Astrocyte of the cerebellum (primary cell): ENCODE measurements around the gene INO80E.

Experiments used
- DNase-seq: peaks from one replicate; pipeline ENCODE4 v3.0.0-alpha.2; 2011; ENCODE audit warnings: low read depth
- H3K4me3 ChIP-seq: 2 replicates; pipeline ENCODE4 v1.5.1; 2011; ENCODE audit warnings: mild to moderate bottlenecking, low read depth, low read length, moderate library complexity
- CTCF ChIP-seq: IDR thresholded peaks from 2 replicates; pipeline ENCODE4 v1.5.1; 2012; ENCODE audit warnings: low read length, low read depth, moderate library complexity, mild to moderate bottlenecking; ENCODE audit errors: missing control alignments
- in situ Hi-C: cut with HindIII; loops from 2 replicates; pipeline ENCODE4 v1.10.0; 2017; ENCODE audit warnings: low sequenced_read_pairs

Gene INO80E

GRCh38 chr16:30023586-30023985 is 27.5 kb downstream of the INO80E start:
- H3K4me3 ChIP-seq, result no peak overlapping the region
- no peak for TF ChIP-seq CTCF
- in situ Hi-C loops, result no loop called here

GRCh38 chr16:30024451-30024850 is 28.4 kb downstream of the INO80E start:
- TF ChIP-seq CTCF, result no peak
- in situ Hi-C loops, result no loop called here
- DNase-seq, result no peak
- no peak overlapping the region for H3K4me3 ChIP-seq

More at GRCh38 chr16:30023586-30023985, 27.5 kb downstream of the INO80E start:
- no peak for DNase-seq

GRCh38 chr16:30025156-30025555 is 29.1 kb downstream of the INO80E start:
- DNase-seq, result no peak
- H3K4me3 ChIP-seq, result no peak overlapping the region
- no peak for TF ChIP-seq CTCF
- in situ Hi-C loops, result no loop called here

GRCh38 chr16:30025574-30025973 is 29.5 kb downstream of the INO80E start:
- in situ Hi-C loops, result no loop called here
- H3K4me3 ChIP-seq, result no peak overlapping the region
- no peak for DNase-seq
- no peak for TF ChIP-seq CTCF

- no peak for TF ChIP-seq CTCF
- H3K4me3 ChIP-seq, result no peak overlapping the region
- in situ Hi-C loops, result no loop called here
Observed at GRCh38 chr16:30026449-30026848, 30.4 kb downstream of the INO80E start.

GRCh38 chr16:30027588-30028437 is 31.8 kb downstream of the INO80E start:
- no peak for TF ChIP-seq CTCF
- in situ Hi-C loops, result no loop called here
- DNase-seq, result no peak
- no peak overlapping the region for H3K4me3 ChIP-seq

More at GRCh38 chr16:30026449-30026848, 30.4 kb downstream of the INO80E start:
- no peak for DNase-seq
